ENCODE data around the gene EXOG.

DNA sequence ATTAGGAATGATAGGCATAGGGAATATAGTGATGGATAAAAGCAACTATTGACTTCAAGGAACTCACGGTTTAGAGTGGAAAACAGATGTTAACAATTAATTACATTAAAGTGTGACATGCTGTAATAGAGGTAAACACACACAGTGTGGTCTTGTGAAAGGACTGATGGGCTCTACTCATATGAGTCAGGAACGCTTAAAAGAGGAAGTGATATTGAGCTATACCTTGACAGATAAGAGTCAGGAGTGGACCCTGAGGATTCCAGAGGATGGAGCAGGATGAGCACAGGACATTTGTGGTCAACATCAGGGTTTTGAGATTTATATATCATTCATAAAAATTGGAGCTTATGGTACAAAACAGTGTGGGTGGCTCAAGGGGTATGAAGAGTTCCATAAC lies 11.0 kb downstream of the EXOG start:
- TF ChIP-seq, protein P1, sequence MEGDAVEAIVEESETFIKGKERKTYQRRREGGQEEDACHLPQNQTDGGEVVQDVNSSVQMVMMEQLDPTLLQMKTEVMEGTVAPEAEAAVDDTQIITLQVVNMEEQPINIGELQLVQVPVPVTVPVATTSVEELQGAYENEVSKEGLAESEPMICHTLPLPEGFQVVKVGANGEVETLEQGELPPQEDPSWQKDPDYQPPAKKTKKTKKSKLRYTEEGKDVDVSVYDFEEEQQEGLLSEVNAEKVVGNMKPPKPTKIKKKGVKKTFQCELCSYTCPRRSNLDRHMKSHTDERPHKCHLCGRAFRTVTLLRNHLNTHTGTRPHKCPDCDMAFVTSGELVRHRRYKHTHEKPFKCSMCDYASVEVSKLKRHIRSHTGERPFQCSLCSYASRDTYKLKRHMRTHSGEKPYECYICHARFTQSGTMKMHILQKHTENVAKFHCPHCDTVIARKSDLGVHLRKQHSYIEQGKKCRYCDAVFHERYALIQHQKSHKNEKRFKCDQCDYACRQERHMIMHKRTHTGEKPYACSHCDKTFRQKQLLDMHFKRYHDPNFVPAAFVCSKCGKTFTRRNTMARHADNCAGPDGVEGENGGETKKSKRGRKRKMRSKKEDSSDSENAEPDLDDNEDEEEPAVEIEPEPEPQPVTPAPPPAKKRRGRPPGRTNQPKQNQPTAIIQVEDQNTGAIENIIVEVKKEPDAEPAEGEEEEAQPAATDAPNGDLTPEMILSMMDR (IDR thresholded peaks at IDR 0.05) = no peak
- TF ChIP-seq POLR2A (IDR thresholded peaks at IDR 0.05) = no peak

All from adrenal gland (tissue), 5 donors.